Osteoblast (primary cell): ENCODE results near the gene SLC37A1. TPM values are rescaled to one million over a fixed set of nuclear protein-coding genes. Genes with fewer than 3 reads are reported as not detected.

Experiments
- DNase-seq: peaks from one replicate; pipeline ENCODE4 v3.0.0; 2011; ENCODE audit warnings: low spot score, mixed read lengths; ENCODE audit not compliant: insufficient read length; ENCODE audit errors: missing footprints
- H2AFZ ChIP-seq: 2 replicates; pipeline ENCODE4 v1.6.0; 2011; ENCODE audit warnings: mild to moderate bottlenecking, low read length
- H3K27ac ChIP-seq: 2 replicates; pipeline ENCODE4 v1.5.1; 2011; ENCODE audit warnings: mild to moderate bottlenecking, low read depth, low read length, moderate library complexity
- H3K27me3 ChIP-seq: 2 replicates; pipeline ENCODE4 v1.6.0; 2012; ENCODE audit warnings: mild to moderate bottlenecking, control low read depth, inconsistent platforms, low read length, moderate library complexity; ENCODE audit not compliant: insufficient read depth
- H3K36me3 ChIP-seq: 2 replicates; pipeline ENCODE4 v1.5.1; 2011; ENCODE audit warnings: mild to moderate bottlenecking, low read length, control low read depth, moderate library complexity; ENCODE audit not compliant: insufficient read depth
- H3K4me1 ChIP-seq: 2 replicates; pipeline ENCODE4 v1.5.1; 2011; ENCODE audit warnings: mild to moderate bottlenecking, low read length, control low read depth, moderate library complexity; ENCODE audit not compliant: insufficient read depth
- H3K4me2 ChIP-seq: 2 replicates; pipeline ENCODE4 v1.6.0; 2011; ENCODE audit warnings: mild to moderate bottlenecking, low read length; ENCODE audit not compliant: insufficient read depth
- H3K4me3 ChIP-seq: fragments of 200-600 bp; sonication (generic); 3 replicates; pipeline ENCODE4 v1.5.1; 2012; ENCODE audit warnings: mild to moderate bottlenecking, low read length, inconsistent platforms; ENCODE audit not compliant: insufficient read depth
- H3K79me2 ChIP-seq: 2 replicates; pipeline ENCODE4 v1.6.0; 2012; ENCODE audit warnings: mild to moderate bottlenecking, low read length, control low read depth, inconsistent platforms; ENCODE audit not compliant: insufficient read depth
- H3K9me3 ChIP-seq: 2 replicates; pipeline ENCODE4 v1.5.1; 2011; ENCODE audit warnings: low read depth, low read length, control low read depth
- H4K20me1 ChIP-seq: 2 replicates; pipeline ENCODE4 v1.6.0; 2012; ENCODE audit warnings: mild to moderate bottlenecking, low read length, control low read depth; ENCODE audit not compliant: insufficient read depth
- total RNA-seq: library from RNA; depleted of rRNA; stranded (reverse); fragments of >200 nt; gene quantifications from 2 replicates; pipeline ENCODE4 v1.2.3, GENCODE V29; 2012
- TF ChIP-seq, protein P1 (sequence below): IDR thresholded peaks from 2 replicates; pipeline ENCODE4 v1.5.1; 2011; ENCODE audit warnings: mild to moderate bottlenecking, low read depth, low read length, moderate library complexity; ENCODE audit errors: extremely low read depth

The SLC37A1 gene
- total RNA-seq, 1 donor = 6.9 TPM

DNA sequence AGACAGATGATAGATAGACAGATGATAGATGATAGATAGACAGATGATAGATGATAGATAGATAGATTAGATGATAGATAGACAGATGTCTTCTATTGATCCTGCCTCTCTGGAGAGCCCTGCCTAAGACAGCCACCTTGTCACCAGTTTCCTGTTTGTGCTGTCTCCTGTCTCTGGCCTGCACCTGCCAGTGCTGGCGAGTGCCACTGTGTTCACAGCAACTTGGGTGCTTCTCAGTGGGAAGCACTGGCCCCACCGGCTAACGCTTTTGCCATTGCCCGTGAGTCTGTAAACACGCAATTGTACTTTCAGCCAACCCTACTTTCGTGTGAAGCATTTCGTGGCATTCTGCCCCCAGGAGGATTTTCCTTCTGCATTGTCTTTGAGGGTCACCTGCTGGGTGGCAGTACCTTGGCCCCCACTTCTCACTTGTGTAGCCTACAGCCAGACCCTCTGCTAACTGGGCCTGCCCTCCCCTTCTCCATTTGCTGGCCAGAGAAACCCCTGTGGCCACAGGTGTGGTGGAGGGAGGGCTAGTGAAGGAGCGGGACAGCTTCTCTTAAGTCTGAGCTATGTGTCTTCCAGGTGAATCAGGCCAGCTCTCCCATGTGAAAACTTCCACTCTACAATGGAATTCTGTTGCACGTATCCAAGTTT lies 116.4 kb downstream of the SLC37A1 start:
- no peak for DNase-seq
- Histone ChIP-seq H3K9me3 (no peaks in the 10 kb centered on the region), H3K4me3 (no peak overlapping the region), H2AFZ (no peak overlapping the region), H3K36me3 (no peaks in the 10 kb centered on the region), H3K79me2 (no peaks in the 10 kb centered on the region), H3K27ac (no peak overlapping the region), H4K20me1 (no peaks in the 10 kb centered on the region), H3K4me1 (no peaks in the 10 kb centered on the region), H3K27me3 (peaks cover 8% of the 10 kb centered on the region), H3K4me2 (no peak overlapping the region)
- TF ChIP-seq, protein P1, sequence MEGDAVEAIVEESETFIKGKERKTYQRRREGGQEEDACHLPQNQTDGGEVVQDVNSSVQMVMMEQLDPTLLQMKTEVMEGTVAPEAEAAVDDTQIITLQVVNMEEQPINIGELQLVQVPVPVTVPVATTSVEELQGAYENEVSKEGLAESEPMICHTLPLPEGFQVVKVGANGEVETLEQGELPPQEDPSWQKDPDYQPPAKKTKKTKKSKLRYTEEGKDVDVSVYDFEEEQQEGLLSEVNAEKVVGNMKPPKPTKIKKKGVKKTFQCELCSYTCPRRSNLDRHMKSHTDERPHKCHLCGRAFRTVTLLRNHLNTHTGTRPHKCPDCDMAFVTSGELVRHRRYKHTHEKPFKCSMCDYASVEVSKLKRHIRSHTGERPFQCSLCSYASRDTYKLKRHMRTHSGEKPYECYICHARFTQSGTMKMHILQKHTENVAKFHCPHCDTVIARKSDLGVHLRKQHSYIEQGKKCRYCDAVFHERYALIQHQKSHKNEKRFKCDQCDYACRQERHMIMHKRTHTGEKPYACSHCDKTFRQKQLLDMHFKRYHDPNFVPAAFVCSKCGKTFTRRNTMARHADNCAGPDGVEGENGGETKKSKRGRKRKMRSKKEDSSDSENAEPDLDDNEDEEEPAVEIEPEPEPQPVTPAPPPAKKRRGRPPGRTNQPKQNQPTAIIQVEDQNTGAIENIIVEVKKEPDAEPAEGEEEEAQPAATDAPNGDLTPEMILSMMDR = no peak

DNA sequence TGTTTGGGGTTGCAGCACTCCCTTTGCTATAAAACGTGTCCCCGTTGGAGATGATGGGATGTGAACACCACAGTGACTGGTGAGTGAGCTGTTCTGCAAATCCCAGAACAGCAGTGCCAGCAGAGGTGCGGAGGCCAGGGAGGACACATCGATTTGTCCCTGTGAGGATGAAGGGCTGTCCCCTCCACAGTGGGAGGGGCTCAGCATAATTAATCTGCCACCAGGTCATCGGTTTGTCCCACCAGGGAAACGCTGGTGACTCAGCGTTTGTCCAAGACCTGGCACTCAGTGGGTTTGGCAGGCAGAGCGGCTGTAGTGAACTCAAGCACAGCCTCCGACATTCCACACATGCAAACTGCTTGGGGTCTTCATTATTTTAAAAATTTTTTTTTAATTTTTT lies 117.0 kb downstream of the SLC37A1 start:
- H3K4me3 ChIP-seq = no peak overlapping the region
- H3K9me3 ChIP-seq = no peaks in the 10 kb centered on the region
- H3K79me2 ChIP-seq = no peaks in the 10 kb centered on the region
- H3K27me3 ChIP-seq = peaks cover 8% of the 10 kb centered on the region
- H3K4me2 ChIP-seq = no peak overlapping the region
- no peak overlapping the region for H2AFZ ChIP-seq
- DNase-seq = no peak
- H3K4me1 ChIP-seq = no peaks in the 10 kb centered on the region
- no peak overlapping the region for H3K27ac ChIP-seq
- TF ChIP-seq, protein P1 = no peak
- H4K20me1 ChIP-seq = no peaks in the 10 kb centered on the region
- H3K36me3 ChIP-seq = no peaks in the 10 kb centered on the region

Other genes starting within 250 kb of the SLC37A1 start
- not detected in 2 replicates for gene TFF3, start 198.4 kb upstream of the SLC37A1 start, total RNA-seq
- gene TFF2, start 162.9 kb upstream of the SLC37A1 start, total RNA-seq = not detected in 2 replicates
- not detected in 2 replicates for gene TFF1, start 147.3 kb upstream of the SLC37A1 start, total RNA-seq
- not detected in 2 replicates for gene TMPRSS3, start 117.8 kb upstream of the SLC37A1 start, total RNA-seq
- gene UBASH3A, start 110.0 kb upstream of the SLC37A1 start, total RNA-seq = not detected in 2 replicates
- gene RSPH1, start 17.6 kb upstream of the SLC37A1 start, total RNA-seq = 0.29 TPM in 1 of 2 replicates, not detected in the other
- gene PDE9A, start 139.8 kb downstream of the SLC37A1 start, total RNA-seq = 0.36 TPM in 1 of 2 replicates, not detected in the other